ENCODE data around the gene TCF7L2. TPM values are rescaled to one million over a fixed set of nuclear protein-coding genes. Genes with fewer than 3 reads are reported as not detected.

Gene TCF7L2
- total RNA-seq, 1 donor from 2014 or later: 8.2 TPM

DNA sequence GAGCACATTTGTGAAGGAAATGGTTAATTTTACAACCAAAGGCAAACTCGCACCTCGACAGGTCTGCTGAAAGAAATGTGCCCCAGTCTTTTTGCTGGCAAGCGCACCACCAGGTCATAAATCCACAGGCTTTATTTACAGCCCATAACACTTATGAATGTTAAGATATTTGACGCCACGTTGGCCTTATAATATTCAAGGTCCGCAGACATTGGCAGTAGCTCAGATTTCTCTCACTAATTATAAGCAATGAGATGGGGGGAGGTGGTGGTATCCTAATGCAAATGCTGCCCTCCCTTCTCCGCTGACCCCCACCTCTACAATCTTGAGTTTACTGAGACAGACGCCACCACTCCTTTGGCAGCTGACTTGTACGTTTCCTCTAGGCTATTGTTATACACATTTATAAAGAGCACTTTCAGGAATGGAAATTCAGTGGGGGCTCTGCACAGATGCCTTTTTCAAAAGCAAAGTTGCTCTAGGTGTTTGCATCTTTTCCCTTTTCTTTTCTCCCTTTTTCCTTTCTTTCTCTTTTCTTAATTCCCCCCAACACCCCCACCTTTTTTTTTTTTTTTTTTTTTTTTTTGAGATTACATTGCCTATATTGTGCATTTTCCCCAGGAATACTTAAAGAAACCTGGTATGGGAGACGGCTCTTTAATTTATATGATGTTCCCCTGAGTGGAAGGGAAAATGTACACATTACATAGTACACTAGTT, 6.7 kb downstream of the TCF7L2 start:
- H3K27ac ChIP-seq: peak overlapping the region; percentile 43 to 62
- intact Hi-C loops (cut with DNase I): loop anchor here (10.0 kb wide), 1 partner anchor 428 kb away; no protein-coding TSS in a partner anchor
- H3K4me1 ChIP-seq: peaks cover 0 to 46% of the 10 kb centered on the region in 2 donors
- DNase-seq (ENCODE audit: low spot score in 2 of 2): no peak
- H3K9me3 ChIP-seq: no peaks in the 10 kb centered on the region
- TF ChIP-seq, protein P1, sequence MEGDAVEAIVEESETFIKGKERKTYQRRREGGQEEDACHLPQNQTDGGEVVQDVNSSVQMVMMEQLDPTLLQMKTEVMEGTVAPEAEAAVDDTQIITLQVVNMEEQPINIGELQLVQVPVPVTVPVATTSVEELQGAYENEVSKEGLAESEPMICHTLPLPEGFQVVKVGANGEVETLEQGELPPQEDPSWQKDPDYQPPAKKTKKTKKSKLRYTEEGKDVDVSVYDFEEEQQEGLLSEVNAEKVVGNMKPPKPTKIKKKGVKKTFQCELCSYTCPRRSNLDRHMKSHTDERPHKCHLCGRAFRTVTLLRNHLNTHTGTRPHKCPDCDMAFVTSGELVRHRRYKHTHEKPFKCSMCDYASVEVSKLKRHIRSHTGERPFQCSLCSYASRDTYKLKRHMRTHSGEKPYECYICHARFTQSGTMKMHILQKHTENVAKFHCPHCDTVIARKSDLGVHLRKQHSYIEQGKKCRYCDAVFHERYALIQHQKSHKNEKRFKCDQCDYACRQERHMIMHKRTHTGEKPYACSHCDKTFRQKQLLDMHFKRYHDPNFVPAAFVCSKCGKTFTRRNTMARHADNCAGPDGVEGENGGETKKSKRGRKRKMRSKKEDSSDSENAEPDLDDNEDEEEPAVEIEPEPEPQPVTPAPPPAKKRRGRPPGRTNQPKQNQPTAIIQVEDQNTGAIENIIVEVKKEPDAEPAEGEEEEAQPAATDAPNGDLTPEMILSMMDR (IDR thresholded peaks at IDR 0.05): no peak
- no peaks in the 10 kb centered on the region for H3K36me3 ChIP-seq
- H3K27me3 ChIP-seq: no peaks in the 10 kb centered on the region
- peak overlapping the region in 1 of 2 donors; percentile 83 for H3K4me3 ChIP-seq

DNA sequence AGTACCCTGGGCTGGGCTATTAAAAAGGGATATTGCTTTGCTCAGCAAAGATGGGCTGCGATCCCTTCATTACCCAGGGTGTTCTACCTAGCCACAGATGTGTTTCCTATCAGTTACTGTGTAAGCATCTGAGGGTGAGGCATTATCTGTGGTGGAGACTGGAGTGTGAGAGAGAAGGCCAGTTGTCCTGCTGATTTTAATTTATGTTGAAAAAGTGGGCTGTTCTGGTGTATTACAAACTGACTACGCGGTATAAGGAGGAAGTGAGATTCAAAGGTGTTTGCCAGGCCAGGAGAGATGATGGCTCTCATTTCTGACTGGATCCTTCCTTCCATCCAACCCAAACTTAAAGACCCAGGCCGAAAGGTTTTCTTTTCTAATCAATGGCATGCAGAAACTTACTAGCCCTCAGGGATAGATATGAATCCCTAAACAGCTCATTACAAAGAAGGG, 7.6 kb downstream of the TCF7L2 start:
- Histone ChIP-seq H3K4me1 (peaks cover 0 to 49% of the 10 kb centered on the region in 2 donors), H3K4me3 (no peak overlapping the region), H3K27ac (peak overlapping the region; percentile 43 to 62), H3K36me3 (no peaks in the 10 kb centered on the region), H3K9me3 (no peaks in the 10 kb centered on the region), H3K27me3 (no peaks in the 10 kb centered on the region)
- no peak for DNase-seq (ENCODE audit: low spot score in 2 of 2)
- intact Hi-C loops (cut with DNase I): loop anchor here (10.0 kb wide), 1 partner anchor 427 kb away; no protein-coding TSS in a partner anchor
- TF ChIP-seq, protein P1 (IDR thresholded peaks at IDR 0.05): no peak

DNA sequence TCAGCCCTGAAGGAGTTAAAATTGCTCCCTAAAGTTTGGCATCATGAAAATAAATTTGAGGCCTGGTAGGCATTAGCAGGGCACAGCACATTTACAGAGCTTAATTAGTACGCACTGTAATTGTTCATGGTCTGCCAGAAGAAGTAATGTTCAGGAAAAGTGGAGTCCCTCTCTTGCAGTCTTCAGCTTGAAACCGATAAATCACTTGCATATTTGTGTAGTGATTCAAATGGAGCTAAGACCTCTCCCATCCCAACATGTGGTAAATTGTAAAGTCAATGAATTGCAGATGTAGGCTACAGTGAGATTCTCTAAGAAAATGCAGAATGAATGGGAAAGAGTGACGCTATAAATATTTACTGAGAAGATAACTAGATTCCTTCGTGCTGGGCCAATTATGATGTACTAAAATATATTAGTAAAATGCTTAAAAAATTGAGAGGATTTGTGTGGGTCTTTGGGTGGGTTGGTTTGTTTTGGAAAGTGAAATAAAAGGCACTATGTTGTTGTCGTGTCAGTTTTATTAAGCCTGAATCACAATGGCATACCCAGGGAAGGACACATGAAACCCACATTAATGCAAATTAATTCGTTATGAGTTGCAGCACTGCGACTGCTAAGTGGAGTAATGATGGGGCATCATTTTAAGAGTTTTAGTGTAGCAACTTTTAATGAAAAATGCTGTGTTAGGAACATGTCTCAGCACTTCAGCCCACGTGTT, 8.4 kb downstream of the TCF7L2 start:
- DNase-seq (ENCODE audit: low spot score in 2 of 2): no peak
- no peaks in the 10 kb centered on the region for H3K36me3 ChIP-seq
- H3K4me3 ChIP-seq: no peak overlapping the region
- H3K27me3 ChIP-seq: no peaks in the 10 kb centered on the region
- no peak overlapping the region for H3K27ac ChIP-seq
- intact Hi-C loops (cut with DNase I): loop anchor here (10.0 kb wide), 1 partner anchor 426 kb away; no protein-coding TSS in a partner anchor
- no peaks in the 10 kb centered on the region for H3K9me3 ChIP-seq
- TF ChIP-seq, protein P1 (IDR thresholded peaks at IDR 0.05): no peak
- H3K4me1 ChIP-seq: peaks cover 0 to 48% of the 10 kb centered on the region in 2 donors

DNA sequence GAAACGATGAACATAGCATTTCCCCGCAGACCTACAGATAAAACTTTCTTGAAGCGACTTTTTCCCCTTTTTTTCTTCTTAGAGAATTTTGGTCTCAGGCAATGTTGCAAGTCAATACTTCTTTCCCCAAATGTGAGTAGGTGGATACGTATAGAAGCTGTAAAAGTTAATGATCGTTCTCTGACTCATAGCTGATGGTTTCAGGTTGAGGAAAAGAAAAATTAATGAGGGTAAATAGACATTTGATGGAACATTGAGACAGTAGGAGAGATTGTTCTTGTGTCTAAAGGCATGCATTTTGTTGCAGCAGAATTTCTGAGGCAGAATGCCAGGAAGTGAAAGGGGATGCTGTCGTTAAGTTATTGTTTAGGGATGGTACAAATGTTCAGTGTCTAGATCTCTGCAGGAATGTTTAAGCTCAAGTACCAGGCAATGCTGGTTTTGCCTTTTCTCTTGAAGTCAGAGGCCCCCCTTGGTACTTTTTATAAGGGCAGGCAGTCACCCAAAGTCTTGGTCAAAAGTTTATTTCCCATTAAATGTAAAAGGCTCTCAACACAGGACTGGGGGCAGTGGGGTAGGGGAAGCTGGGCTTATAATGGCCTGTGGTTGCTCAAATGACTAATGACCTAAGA, 9.3 kb downstream of the TCF7L2 start:
- TF ChIP-seq, protein P1 (IDR thresholded peaks at IDR 0.05): no peak
- Histone ChIP-seq H3K4me1 (peaks cover 0 to 47% of the 10 kb centered on the region in 2 donors), H3K27me3 (no peaks in the 10 kb centered on the region), H3K4me3 (no peak overlapping the region), H3K9me3 (no peaks in the 10 kb centered on the region), H3K36me3 (no peaks in the 10 kb centered on the region), H3K27ac (no peak overlapping the region)
- intact Hi-C loops (cut with DNase I): loop anchor here (10.0 kb wide), 1 partner anchor 425 kb away; no protein-coding TSS in a partner anchor
- no peak for DNase-seq (ENCODE audit: low spot score in 2 of 2)

DNA sequence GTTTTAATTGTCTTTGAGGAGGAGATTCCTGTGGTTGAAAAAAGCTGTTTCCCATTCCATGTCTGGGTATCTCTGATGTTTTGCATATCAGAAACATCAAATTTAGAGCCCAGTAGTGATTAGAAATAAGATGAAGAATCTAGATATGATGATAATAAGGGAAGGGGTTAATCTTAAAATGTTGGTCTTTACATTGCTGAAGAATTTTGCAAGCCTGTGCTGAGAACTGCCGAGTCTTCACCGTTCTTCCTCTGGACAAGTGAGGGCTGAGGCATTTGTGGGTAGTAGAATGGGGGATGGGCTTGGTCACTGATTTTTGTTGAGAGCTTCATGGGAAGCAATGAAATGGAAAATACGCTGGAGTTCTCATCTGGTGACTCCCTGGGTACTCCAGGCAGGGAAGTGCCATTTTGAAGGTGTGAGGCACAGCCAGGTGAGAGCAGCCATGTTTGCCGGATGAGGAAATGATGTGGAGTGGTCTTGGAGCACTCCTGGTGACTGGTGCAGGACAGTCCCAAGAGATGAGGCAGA, 10.2 kb downstream of the TCF7L2 start:
- Histone ChIP-seq H3K4me3 (no peak overlapping the region), H3K27me3 (no peaks in the 10 kb centered on the region), H3K9me3 (no peaks in the 10 kb centered on the region), H3K27ac (no peak overlapping the region), H3K4me1 (peaks cover 0 to 48% of the 10 kb centered on the region in 2 donors), H3K36me3 (no peaks in the 10 kb centered on the region)
- TF ChIP-seq, protein P1 (IDR thresholded peaks at IDR 0.05): no peak
- DNase-seq (ENCODE audit: low spot score in 2 of 2): no peak
- intact Hi-C loops (cut with DNase I): no loop called here
